ENCODE measurements around the gene GRIK3. TPM values are rescaled to one million over a fixed set of nuclear protein-coding genes. Genes with fewer than 3 reads are reported as not detected.

Gene GRIK3
- total RNA-seq, 1 donor from 2014 or later = not detected

DNA sequence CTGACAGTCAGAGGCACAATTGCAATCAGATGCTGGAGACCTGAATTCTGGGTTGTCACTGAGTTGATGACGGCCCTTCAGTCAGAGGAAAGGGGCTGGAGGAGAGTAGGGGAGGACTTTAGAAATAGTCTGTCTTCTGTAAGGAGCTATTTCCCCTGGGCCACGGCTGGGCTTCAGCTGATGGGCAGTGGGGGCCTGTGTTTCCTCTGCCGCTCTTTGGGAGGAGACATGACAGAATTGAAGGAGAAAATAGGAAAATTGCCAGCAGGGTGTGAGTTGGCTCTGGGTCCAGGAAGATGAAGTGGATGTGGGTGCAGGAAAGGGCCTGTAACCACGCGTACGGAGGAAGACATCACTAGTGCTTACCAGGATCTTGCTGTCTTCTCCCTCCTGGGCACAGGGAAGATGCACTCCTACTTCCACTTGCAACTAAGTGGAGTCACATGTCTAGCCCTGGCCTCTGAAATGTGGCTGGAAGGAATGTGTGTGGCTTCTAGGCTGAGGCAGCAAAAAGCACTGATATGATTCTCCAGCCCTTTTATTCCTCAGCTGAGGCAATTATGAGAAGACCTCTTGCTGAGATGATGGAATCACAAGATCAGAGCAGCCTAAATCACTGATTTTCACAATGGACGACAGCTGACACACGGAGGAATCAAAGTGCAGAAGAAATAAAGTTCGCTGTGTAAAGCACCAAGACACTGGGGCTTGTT is 250.0 kb downstream of the GRIK3 start:
- Mint-ChIP-seq H3K9me3 (no peaks in the 10 kb centered on the region), H3K27ac (no peak overlapping the region), H3K36me3 (ENCODE audit: low read depth) (no peaks in the 10 kb centered on the region), H3K4me3 (no peak overlapping the region), H3K27me3 (no peaks in the 10 kb centered on the region), H3K4me1 (no peaks in the 10 kb centered on the region)
- DNase-seq = no peak
- intact Hi-C loops (cut with micrococcal nuclease) = no loop called here

DNA sequence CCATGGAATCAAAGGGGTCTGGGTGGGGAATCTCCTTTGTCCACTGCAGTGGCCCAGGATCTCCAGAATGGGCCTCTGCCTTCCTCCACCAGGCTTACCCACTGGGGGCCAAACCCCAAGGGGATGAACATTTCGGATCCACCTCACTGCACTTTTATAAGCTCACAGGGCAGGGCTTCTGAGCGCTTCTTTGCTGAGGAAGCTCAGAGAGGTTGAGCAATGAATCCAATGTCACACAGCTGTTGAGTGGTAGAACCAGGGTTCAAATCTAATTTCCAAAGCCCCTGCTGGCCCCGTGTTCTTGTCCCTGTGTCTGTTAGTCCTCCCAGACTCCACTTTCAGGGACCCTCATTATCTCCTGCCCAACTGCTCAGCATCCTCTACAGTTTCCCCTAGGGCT is 250.8 kb downstream of the GRIK3 start:
- no peaks in the 10 kb centered on the region for H3K27me3 Mint-ChIP-seq
- no peaks in the 10 kb centered on the region for H3K9me3 Mint-ChIP-seq

DNA sequence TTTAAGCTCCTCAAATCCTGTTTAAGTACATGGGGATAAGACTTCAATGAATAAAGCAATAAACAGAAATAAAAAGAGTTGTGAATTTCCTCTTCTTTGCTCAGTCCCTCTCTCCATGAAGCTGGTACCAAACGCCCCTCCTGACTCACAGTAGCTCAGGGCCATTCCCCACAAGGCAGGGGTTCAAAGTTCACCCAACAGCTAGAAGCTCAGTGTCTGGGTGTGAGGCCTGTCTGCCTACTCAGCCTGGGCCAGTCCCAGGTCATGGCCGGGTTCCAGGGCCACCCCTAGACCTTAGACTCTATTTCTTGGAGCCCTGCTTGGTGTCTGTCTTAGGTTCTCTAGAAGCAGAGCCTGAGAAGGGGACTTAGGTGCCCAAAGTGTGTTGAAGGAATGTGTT is 251.5 kb downstream of the GRIK3 start:
- DNase-seq = no peak
- Mint-ChIP-seq H3K36me3 (ENCODE audit: low read depth) (no peaks in the 10 kb centered on the region), H3K9me3 (no peaks in the 10 kb centered on the region), H3K27me3 (no peaks in the 10 kb centered on the region), H3K4me1 (no peaks in the 10 kb centered on the region), H3K4me3 (no peak overlapping the region), H3K27ac (no peak overlapping the region)
- intact Hi-C loops (cut with micrococcal nuclease) = no loop called here

More for the DNA sequence above, 250.8 kb downstream of the GRIK3 start:
- no peak for DNase-seq
- no peak overlapping the region for H3K27ac Mint-ChIP-seq
- no peaks in the 10 kb centered on the region for H3K36me3 Mint-ChIP-seq (ENCODE audit: low read depth)
- intact Hi-C loops (cut with micrococcal nuclease) = no loop called here
- no peaks in the 10 kb centered on the region for H3K4me1 Mint-ChIP-seq
- no peak overlapping the region for H3K4me3 Mint-ChIP-seq

DNA sequence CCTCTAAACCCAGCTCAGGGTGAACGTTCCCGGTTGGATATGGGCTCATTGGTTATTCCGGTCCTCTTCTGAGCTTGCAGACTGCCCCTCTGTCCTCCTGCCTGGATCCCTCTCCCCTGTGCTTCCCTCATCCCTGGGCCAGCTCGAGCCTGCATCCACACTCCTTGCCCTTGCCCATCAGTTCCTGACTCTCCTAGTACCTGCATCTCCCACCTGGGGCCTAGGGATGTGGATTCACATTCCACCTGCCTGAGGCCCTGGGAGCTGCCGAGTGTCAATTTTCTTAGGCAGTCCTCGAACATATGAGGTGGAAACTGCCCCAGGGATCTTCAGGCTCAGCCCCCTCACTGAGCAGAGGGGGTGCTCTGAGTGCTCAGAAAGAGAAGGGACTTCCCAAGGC is 252.2 kb downstream of the GRIK3 start:
- Mint-ChIP-seq H3K27me3 (no peaks in the 10 kb centered on the region), H3K27ac (no peak overlapping the region), H3K4me1 (no peaks in the 10 kb centered on the region), H3K9me3 (no peaks in the 10 kb centered on the region), H3K36me3 (ENCODE audit: low read depth) (no peaks in the 10 kb centered on the region), H3K4me3 (no peak overlapping the region)
- intact Hi-C loops (cut with micrococcal nuclease) = no loop called here
- no peak for DNase-seq

DNA sequence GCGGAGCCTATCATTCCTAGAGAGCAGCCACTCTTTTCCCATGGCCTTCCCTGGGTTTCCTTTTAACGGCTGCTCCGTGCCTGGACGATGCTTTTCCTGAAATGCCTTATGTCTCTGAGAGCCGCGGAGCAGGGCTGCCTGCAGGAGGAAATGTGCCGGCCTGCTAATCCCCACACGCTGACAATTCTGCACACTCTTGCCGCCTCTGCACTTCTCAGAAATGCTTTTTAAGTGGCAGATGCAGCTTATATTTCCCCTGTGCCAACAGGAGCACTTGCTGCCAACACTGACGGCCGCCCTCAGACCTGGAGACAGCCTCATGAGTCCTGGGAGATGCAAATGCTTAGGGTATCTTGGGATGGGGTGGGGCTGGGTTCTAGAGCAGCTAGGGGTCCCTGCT is 253.2 kb downstream of the GRIK3 start:
- no peak overlapping the region for H3K27ac Mint-ChIP-seq
- no peaks in the 10 kb centered on the region for H3K36me3 Mint-ChIP-seq (ENCODE audit: low read depth)

DNA sequence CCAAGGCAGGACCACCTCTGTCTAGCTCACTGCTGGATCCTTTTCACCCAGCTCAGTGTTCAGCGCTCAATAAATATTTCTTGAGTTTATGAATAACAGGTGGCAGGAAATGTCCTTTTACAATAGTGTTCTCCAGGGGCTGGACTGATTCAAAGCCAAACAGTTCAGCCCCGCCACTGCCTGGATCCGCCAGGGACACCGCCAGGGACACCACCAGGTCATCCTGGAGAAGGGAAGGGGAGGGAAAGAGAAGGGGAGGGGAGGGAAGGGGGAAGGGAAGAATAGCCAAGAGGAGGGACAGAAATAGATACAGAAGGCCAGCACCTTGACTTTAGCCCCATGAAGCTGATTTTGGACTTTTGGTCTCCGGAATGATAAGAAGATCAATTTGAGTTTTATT is 255.6 kb downstream of the GRIK3 start:
- Mint-ChIP-seq H3K36me3 (ENCODE audit: low read depth) (no peaks in the 10 kb centered on the region), H3K4me3 (no peak overlapping the region), H3K9me3 (no peaks in the 10 kb centered on the region), H3K27me3 (peaks cover 10% of the 10 kb centered on the region), H3K27ac (no peak overlapping the region), H3K4me1 (no peaks in the 10 kb centered on the region)
- intact Hi-C loops (cut with micrococcal nuclease) = no loop called here
- no peak for DNase-seq

More for the DNA sequence above, 253.2 kb downstream of the GRIK3 start:
- DNase-seq = no peak
- intact Hi-C loops (cut with micrococcal nuclease) = no loop called here
- Mint-ChIP-seq H3K4me1 (no peaks in the 10 kb centered on the region), H3K9me3 (no peaks in the 10 kb centered on the region), H3K4me3 (no peak overlapping the region), H3K27me3 (peaks cover 5% of the 10 kb centered on the region)

DNA sequence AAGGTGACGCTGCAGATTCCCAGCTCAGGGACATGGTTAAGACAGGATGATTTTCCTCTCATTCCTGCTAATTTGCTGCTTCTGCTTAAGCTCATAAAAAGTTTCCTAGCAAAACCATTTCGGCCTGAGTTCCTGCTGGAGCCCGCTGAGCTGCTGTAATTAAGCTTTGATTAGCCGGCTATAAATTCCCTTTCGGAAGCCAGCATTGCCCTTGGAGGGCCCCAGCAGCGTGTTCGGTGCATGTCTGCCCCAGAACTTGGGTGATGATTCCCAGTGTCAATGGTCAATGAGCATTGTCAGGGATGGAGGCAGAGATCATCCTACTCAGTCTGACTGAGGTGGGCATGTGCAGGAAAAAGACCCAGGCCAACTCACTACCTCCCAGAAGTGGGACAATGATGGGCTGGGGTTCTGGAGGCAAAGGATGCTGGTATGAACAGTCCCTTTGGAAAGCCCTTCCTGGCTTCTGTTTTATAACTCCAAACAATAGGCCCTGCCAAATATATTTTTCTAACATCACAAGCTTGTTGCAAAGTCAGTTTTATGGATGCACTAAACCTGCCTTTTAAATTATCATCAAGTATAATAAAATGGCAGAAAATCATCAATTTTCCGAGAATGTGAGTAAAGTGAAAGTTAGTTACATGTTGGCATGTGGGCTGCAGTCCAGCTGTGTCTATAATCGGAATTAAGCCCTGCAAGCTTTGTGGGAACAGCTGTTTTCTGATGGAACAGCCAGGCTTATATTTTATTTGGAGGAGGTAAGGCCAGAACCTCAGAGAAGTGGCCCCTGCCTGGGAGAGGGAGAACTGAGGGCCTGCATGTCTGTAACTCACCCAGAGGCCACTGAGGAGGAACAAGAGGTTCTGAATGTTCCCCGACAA is 257.1 kb downstream of the GRIK3 start:
- H3K4me3 Mint-ChIP-seq = no peak overlapping the region
- no peak for DNase-seq
- intact Hi-C loops (cut with micrococcal nuclease) = no loop called here
- H3K4me1 Mint-ChIP-seq = no peaks in the 10 kb centered on the region
- no peak overlapping the region for H3K27ac Mint-ChIP-seq
- no peaks in the 10 kb centered on the region for H3K9me3 Mint-ChIP-seq
- H3K27me3 Mint-ChIP-seq = peaks cover 14% of the 10 kb centered on the region
- no peaks in the 10 kb centered on the region for H3K36me3 Mint-ChIP-seq (ENCODE audit: low read depth)

DNA sequence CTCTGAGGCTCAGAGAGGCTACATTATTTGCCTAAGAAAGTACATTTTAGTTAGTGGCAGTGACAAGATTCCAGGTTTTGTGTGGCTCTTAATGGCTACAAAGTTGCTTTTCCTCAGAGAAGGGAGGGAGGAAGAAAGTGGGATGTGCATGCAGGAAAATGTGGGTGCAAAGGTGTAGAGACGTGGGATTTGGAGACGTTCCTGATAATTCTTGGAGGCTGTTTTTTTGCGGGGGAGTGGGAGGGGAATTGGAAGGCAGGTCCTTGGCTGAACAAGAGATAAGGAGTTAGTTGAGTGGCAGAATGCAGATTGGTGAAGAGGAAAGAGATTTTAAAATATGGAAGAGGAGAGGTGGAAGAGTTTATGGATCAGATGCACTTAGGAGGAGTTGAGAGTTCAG is 258.1 kb downstream of the GRIK3 start:
- Mint-ChIP-seq H3K27me3 (peaks cover 21% of the 10 kb centered on the region), H3K9me3 (no peaks in the 10 kb centered on the region), H3K4me1 (no peaks in the 10 kb centered on the region), H3K27ac (no peak overlapping the region), H3K4me3 (no peak overlapping the region), H3K36me3 (ENCODE audit: low read depth) (no peaks in the 10 kb centered on the region)
- intact Hi-C loops (cut with micrococcal nuclease) = no loop called here
- no peak for DNase-seq

DNA sequence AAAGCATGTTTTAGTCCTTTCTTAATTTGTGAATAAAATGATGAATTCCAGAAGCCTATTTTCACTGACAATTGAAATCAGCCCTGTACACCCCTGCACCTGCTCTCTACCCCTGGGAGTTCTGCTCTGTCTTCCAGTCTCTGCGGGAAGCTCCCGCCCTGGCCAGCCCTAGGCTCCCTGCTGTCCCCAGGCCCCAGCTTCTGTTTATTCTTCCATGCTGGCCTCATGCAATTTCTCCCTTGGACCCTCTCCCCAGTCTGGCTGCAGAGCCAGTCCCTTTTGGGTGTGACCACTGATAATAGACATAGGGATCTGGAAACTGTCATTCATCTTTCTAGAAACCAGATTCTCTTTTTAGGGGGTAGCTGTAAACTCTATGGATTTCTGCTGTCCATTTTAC is 258.6 kb downstream of the GRIK3 start:
- Mint-ChIP-seq H3K27me3 (peaks cover 27% of the 10 kb centered on the region), H3K4me3 (no peak overlapping the region), H3K27ac (no peak overlapping the region), H3K9me3 (no peaks in the 10 kb centered on the region), H3K4me1 (no peaks in the 10 kb centered on the region), H3K36me3 (ENCODE audit: low read depth) (no peaks in the 10 kb centered on the region)
- intact Hi-C loops (cut with micrococcal nuclease) = no loop called here
- no peak for DNase-seq

DNA sequence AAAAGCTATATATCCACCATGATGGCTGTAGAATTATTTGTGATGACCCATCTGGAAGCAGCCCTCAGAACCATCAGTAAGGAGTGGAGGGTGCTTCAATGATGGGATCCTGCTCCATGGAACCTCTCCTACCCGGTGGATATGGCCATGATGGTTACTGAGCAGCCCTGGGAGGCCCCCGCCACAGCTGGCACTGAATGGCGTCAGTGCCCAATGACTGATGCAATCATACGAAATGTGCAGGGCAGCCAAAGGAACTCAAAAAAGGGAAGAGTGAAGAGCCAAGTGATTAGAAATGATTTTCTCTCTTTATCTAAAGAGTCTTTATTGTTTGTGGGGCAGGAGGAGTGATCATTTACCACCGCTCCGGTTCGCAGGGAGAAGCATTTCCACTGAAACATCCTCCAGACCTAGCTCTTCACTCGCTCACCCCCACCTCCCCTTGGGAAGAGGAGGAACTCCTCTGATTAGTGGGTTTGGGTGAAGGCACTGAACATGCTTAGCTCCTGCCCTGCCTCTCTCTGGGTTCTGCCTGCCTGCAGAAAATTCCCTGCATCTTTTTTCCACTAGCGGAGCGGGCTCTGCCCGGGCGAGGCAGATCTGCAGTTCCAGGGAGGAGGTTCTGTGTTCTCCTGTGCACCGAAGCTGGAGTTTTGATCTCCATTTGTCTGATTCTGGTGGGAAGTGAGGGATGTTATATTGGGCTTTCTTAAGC is 260.3 kb downstream of the GRIK3 start:
- no peaks in the 10 kb centered on the region for H3K36me3 Mint-ChIP-seq (ENCODE audit: low read depth)
- H3K4me3 Mint-ChIP-seq = no peak overlapping the region
- no peak for DNase-seq
- peaks cover 33% of the 10 kb centered on the region for H3K27me3 Mint-ChIP-seq
- intact Hi-C loops (cut with micrococcal nuclease) = no loop called here
- H3K27ac Mint-ChIP-seq = no peak overlapping the region
- H3K9me3 Mint-ChIP-seq = no peaks in the 10 kb centered on the region
- no peaks in the 10 kb centered on the region for H3K4me1 Mint-ChIP-seq

DNA sequence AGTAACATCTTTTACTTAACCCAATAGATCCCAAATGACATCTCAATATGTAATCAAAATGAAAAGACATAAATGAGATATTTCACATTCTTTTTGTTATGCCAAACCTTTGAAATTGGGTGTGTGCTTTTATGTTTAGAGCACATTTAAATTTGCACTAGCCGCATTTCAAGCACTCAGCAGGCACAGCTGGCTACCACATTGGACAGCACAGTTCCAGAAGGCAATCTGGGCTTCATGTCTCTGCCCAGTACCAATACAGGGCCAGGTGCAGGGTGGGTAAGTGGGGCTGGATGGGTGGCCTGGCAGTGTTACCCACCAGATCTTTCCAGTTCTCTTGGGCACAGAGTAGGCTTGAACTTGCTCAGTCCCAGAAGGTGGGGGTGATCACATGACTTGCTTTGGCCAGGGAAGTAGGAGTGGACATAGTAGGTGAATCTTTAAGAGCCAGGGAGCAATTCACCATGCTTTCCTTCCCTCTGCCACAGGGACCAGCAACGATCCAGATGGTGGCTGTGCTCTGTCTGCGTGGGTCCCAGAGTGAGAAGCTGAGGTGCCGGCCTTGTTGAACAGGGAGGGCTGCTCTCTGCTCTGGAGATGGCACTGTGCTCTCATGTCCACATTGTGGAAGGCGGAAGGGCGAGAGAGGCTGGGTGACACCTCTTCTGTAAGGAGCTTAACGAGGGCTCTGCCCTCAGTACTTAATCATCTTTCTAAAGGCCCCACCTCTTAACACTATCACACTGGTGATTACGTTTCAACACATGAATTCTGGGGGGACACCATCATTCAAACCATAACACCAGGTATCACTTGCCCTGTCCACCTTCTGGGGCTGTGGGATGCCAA is 261.4 kb downstream of the GRIK3 start:
- H3K27me3 Mint-ChIP-seq = peaks cover 33% of the 10 kb centered on the region
- no peaks in the 10 kb centered on the region for H3K36me3 Mint-ChIP-seq (ENCODE audit: low read depth)
- no peaks in the 10 kb centered on the region for H3K9me3 Mint-ChIP-seq
- intact Hi-C loops (cut with micrococcal nuclease) = no loop called here
- no peaks in the 10 kb centered on the region for H3K4me1 Mint-ChIP-seq
- no peak overlapping the region for H3K27ac Mint-ChIP-seq
- no peak overlapping the region for H3K4me3 Mint-ChIP-seq
- no peak for DNase-seq

DNA sequence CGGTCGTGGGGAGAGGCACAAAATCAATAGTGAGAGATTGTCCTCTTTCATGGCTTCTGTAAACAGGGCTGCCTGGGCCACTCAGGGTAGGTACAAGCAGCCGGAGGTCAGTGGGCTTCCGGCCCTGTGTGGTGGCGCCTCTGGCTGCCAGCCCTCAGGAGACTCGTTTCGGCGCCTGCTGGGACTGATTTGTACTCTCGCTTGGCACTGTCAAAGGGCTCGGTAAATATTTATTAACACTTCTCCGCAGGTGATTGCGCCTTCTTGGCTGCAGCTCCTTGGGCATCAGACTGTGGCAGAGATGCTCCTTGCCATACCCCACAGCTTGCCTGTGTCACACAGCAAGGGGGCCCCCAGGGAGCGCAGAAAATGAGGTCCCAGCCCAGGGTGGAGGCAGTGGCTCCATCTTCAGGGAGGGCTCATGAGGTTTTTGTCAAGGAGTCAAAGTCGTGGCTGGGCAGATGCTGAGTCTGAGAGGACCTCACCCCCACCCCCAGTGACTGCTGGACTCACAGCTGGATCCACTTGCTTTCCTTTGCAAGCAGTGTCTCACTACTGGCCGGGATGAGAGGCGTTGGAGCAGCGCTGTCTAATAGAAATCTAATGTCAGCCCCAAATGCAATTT is 262.5 kb downstream of the GRIK3 start:
- H3K27me3 Mint-ChIP-seq = peaks cover 33% of the 10 kb centered on the region

DNA sequence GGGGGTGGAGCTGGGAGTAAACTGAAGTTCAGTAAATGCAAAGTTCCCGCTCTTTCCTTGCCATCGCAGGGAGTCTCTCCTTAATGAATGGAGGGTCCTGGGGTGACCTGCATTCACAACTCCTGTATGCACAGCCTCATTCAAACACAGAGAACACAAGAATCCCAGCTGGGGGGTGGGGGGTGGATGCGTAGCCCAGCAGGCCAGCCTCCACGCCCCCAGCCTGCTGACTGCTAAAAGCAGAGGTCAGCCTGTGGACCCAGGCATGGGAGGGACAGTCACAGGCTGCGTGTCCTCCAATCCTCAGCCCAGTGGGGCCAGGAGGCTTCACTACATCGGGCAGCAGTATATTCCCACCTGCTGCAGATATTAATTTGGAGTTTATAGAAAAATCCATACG is 263.1 kb downstream of the GRIK3 start:
- Mint-ChIP-seq H3K27me3 (peaks cover 30% of the 10 kb centered on the region), H3K36me3 (ENCODE audit: low read depth) (no peaks in the 10 kb centered on the region), H3K27ac (no peak overlapping the region), H3K4me3 (no peak overlapping the region), H3K4me1 (no peaks in the 10 kb centered on the region), H3K9me3 (no peaks in the 10 kb centered on the region)
- intact Hi-C loops (cut with micrococcal nuclease) = no loop called here
- no peak for DNase-seq

More for the DNA sequence above, 262.5 kb downstream of the GRIK3 start:
- Mint-ChIP-seq H3K9me3 (no peaks in the 10 kb centered on the region), H3K36me3 (ENCODE audit: low read depth) (no peaks in the 10 kb centered on the region), H3K27ac (no peak overlapping the region), H3K4me3 (no peak overlapping the region), H3K4me1 (no peaks in the 10 kb centered on the region)
- intact Hi-C loops (cut with micrococcal nuclease) = no loop called here
- no peak for DNase-seq
